Neural cell (in vitro differentiated cells): ENCODE measurements around the gene IL11. TPM values are rescaled to one million over a fixed set of nuclear protein-coding genes. Genes with fewer than 3 reads are reported as not detected.

Source experiments
- H2AFZ ChIP-seq: fragments of 200-600, 300-800 bp; sonication (generic), shearing (Covaris generic); 2 replicates; pipeline ENCODE4 v1.6.0; 2014; ENCODE audit warnings: low read depth, mild to moderate bottlenecking, antibody characterized with exemption, low read length, moderate library complexity
- H3F3A ChIP-seq: fragments of 200-600 bp; shearing (Covaris generic); 2 replicates; pipeline ENCODE4 v1.6.1; 2016; ENCODE audit warnings: mild to moderate bottlenecking, moderate library complexity, mixed read lengths, antibody characterized with exemption, low read length; ENCODE audit not compliant: insufficient read depth, poor library complexity, severe bottlenecking
- H3K27ac ChIP-seq: fragments of 200-600, 300-800 bp; sonication (generic), shearing (Covaris generic); 2 replicates; pipeline ENCODE4 v1.5.1; 2014; ENCODE audit warnings: mild to moderate bottlenecking, low read length, moderate library complexity
- H3K27me3 ChIP-seq: fragments of 300-800, 200-600 bp; sonication (generic), shearing (Covaris generic); 2 replicates; pipeline ENCODE4 v1.6.0; 2014; ENCODE audit warnings: mild to moderate bottlenecking, low read depth, low read length, moderate library complexity; ENCODE audit not compliant: insufficient read depth
- H3K36me3 ChIP-seq: fragments of 300-800, 200-600 bp; sonication (generic), shearing (Covaris generic); 2 replicates; pipeline ENCODE4 v1.5.1; 2014; ENCODE audit warnings: mild to moderate bottlenecking, antibody characterized with exemption, low read length, moderate library complexity; ENCODE audit not compliant: insufficient read depth
- H3K4me2 ChIP-seq: fragments of 300-800, 200-600 bp; sonication (generic), shearing (Covaris generic); 2 replicates; pipeline ENCODE4 v1.6.0; 2014; ENCODE audit warnings: mild to moderate bottlenecking, low read length
- H3K4me3 ChIP-seq: fragments of 300-800, 200-600 bp; sonication (generic), shearing (Covaris generic); 2 replicates; pipeline ENCODE4 v1.5.1; 2014; ENCODE audit warnings: mild to moderate bottlenecking, low read length, moderate library complexity
- H3K79me2 ChIP-seq: fragments of 200-600 bp; shearing (Covaris generic); replicated peaks from 2 replicates; pipeline ENCODE4 v1.6.0; 2014; ENCODE audit warnings: mild to moderate bottlenecking, low read length, moderate library complexity; ENCODE audit not compliant: insufficient read depth
- H3K9ac ChIP-seq: fragments of 300-800, 200-600 bp; sonication (generic), shearing (Covaris generic); 2 replicates; pipeline ENCODE4 v1.6.1; 2016; ENCODE audit warnings: mild to moderate bottlenecking, low read length, mixed read lengths
- H3K9me2 ChIP-seq: fragments of 200-600 bp; shearing (Covaris generic); 2 replicates; pipeline ENCODE4 v1.6.1; 2016; ENCODE audit warnings: mild to moderate bottlenecking, low read length, mixed read lengths; ENCODE audit not compliant: insufficient read depth
- H3K9me3 ChIP-seq: fragments of 200-600, 300-800 bp; sonication (generic), shearing (Covaris generic); 2 replicates; pipeline ENCODE4 v1.6.1; 2016; ENCODE audit warnings: mild to moderate bottlenecking, mixed run types, low read length, moderate library complexity, mixed read lengths
- H4K20me1 ChIP-seq: fragments of 200-600 bp; shearing (Covaris generic); 2 replicates; pipeline ENCODE4 v1.6.1; 2016; ENCODE audit warnings: mild to moderate bottlenecking, mixed run types; ENCODE audit not compliant: insufficient read depth
- EP300 ChIP-seq: fragments of 450-650 bp; conservative IDR thresholded peaks from 2 replicates; pipeline ENCODE4 v1.6.1; 2014; ENCODE audit warnings: antibody characterized with exemption, mild to moderate bottlenecking, moderate library complexity; ENCODE audit not compliant: poor library complexity, severe bottlenecking
- EZH2 ChIP-seq: fragments of 200-600, 300-800 bp; shearing (Covaris generic), sonication (generic); IDR thresholded peaks from 2 replicates; pipeline ENCODE4 v1.6.1; 2014; ENCODE audit warnings: antibody characterized with exemption, low read length, borderline replicate concordance, mild to moderate bottlenecking; ENCODE audit not compliant: insufficient read depth, poor library complexity, severe bottlenecking
- MXI1 ChIP-seq: fragments of 450-650 bp; conservative IDR thresholded peaks from 2 replicates; pipeline ENCODE4 v1.6.1; 2014; ENCODE audit warnings: antibody characterized with exemption, mild to moderate bottlenecking; ENCODE audit not compliant: poor library complexity, severe bottlenecking
- POLR2AphosphoS5 ChIP-seq: IDR thresholded peaks from 2 replicates; pipeline ENCODE4 v1.6.1; 2012
- RAD21 ChIP-seq: fragments of 450-650 bp; conservative IDR thresholded peaks from 2 replicates; pipeline ENCODE4 v1.6.1; 2014; ENCODE audit warnings: antibody characterized with exemption, mild to moderate bottlenecking, moderate library complexity
- SMC3 ChIP-seq: fragments of 450-650 bp; conservative IDR thresholded peaks from 2 replicates; pipeline ENCODE4 v1.6.1; 2014; ENCODE audit warnings: antibody characterized with exemption, mild to moderate bottlenecking, moderate library complexity; ENCODE audit not compliant: poor library complexity
- TAF1 ChIP-seq: IDR thresholded peaks from 2 replicates; pipeline ENCODE4 v1.6.1; 2012; ENCODE audit warnings: low read depth
- polyA plus RNA-seq: library from polyadenylated mRNA; depleted of rRNA; stranded (reverse); fragments of >200 nt; gene quantifications from 2 replicates; pipeline ENCODE4 v1.2.3, GENCODE V29; 2014
- TF ChIP-seq, protein P1 (sequence below): fragments of 450-650 bp; IDR thresholded peaks from 2 replicates; pipeline ENCODE4 v1.5.1; 2014; ENCODE audit warnings: antibody characterized with exemption, mild to moderate bottlenecking, moderate library complexity; ENCODE audit not compliant: poor library complexity, severe bottlenecking
- TF ChIP-seq, protein P2 (sequence below): IDR thresholded peaks from 2 replicates; pipeline ENCODE4 v1.6.1; 2012; ENCODE audit warnings: borderline replicate concordance

IL11 gene
- polyA plus RNA-seq, 1 donor from 2014 or later = 0.62 TPM

DNA sequence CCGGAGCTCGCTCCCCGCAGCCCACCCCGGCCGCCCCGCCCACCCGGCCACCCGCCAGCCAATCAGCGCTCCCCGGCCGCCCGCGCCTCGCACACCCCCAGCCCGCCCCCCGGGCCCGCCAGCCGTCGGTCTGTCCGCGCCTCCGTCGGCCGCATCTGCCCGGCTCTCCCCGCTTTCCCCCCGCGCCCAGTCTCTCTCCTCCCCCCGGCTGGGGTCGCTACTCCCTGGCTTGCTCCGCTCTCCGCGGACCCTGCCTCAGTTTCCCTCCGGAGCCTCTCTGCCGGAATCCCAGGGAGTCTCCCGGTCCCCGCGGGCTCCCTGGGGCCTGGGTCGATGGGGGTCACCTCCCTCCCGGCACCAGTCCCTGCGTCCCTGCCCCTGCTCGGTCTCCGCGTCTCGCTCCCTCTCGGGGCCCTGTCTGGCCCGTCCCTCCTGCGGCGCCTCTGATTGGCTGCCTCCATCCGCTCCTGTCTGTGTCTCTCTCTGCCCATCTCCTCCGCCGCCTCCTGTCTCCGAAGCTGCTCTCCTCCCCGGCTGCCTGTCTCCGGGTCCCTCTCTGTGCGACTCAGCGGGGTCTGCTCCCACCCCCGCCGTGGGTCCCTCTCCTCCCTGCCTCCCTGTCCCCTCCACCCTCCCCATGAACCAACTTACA lies 484 bp downstream of the IL11 start:
- no peak overlapping the region for H3K27ac ChIP-seq
- peaks cover 35% of the 10 kb centered on the region for H3K27me3 ChIP-seq
- no peaks in the 10 kb centered on the region for H3K36me3 ChIP-seq
- H3F3A ChIP-seq = no peaks in the 10 kb centered on the region
- H3K79me2 ChIP-seq = no peaks in the 10 kb centered on the region
- H3K9me2 ChIP-seq = no peaks in the 10 kb centered on the region
- H2AFZ ChIP-seq = no peak overlapping the region
- H3K4me2 ChIP-seq = peak overlapping the region; percentile 48
- H4K20me1 ChIP-seq = no peaks in the 10 kb centered on the region
- H3K9ac ChIP-seq = peak overlapping the region; percentile 49
- TF ChIP-seq EP300 = no peak
- no peak for TF ChIP-seq RAD21
- peak; percentile 17 for TF ChIP-seq SMC3
- TF ChIP-seq, protein P1, sequence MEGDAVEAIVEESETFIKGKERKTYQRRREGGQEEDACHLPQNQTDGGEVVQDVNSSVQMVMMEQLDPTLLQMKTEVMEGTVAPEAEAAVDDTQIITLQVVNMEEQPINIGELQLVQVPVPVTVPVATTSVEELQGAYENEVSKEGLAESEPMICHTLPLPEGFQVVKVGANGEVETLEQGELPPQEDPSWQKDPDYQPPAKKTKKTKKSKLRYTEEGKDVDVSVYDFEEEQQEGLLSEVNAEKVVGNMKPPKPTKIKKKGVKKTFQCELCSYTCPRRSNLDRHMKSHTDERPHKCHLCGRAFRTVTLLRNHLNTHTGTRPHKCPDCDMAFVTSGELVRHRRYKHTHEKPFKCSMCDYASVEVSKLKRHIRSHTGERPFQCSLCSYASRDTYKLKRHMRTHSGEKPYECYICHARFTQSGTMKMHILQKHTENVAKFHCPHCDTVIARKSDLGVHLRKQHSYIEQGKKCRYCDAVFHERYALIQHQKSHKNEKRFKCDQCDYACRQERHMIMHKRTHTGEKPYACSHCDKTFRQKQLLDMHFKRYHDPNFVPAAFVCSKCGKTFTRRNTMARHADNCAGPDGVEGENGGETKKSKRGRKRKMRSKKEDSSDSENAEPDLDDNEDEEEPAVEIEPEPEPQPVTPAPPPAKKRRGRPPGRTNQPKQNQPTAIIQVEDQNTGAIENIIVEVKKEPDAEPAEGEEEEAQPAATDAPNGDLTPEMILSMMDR = no peak
- TF ChIP-seq MXI1 = no peak
- TF ChIP-seq TAF1 = no peak
- TF ChIP-seq EZH2 = peak; percentile 11
- peak; percentile 9 for TF ChIP-seq POLR2AphosphoS5
- TF ChIP-seq, protein P2, sequence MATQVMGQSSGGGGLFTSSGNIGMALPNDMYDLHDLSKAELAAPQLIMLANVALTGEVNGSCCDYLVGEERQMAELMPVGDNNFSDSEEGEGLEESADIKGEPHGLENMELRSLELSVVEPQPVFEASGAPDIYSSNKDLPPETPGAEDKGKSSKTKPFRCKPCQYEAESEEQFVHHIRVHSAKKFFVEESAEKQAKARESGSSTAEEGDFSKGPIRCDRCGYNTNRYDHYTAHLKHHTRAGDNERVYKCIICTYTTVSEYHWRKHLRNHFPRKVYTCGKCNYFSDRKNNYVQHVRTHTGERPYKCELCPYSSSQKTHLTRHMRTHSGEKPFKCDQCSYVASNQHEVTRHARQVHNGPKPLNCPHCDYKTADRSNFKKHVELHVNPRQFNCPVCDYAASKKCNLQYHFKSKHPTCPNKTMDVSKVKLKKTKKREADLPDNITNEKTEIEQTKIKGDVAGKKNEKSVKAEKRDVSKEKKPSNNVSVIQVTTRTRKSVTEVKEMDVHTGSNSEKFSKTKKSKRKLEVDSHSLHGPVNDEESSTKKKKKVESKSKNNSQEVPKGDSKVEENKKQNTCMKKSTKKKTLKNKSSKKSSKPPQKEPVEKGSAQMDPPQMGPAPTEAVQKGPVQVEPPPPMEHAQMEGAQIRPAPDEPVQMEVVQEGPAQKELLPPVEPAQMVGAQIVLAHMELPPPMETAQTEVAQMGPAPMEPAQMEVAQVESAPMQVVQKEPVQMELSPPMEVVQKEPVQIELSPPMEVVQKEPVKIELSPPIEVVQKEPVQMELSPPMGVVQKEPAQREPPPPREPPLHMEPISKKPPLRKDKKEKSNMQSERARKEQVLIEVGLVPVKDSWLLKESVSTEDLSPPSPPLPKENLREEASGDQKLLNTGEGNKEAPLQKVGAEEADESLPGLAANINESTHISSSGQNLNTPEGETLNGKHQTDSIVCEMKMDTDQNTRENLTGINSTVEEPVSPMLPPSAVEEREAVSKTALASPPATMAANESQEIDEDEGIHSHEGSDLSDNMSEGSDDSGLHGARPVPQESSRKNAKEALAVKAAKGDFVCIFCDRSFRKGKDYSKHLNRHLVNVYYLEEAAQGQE = no peak
- no peaks in the 10 kb centered on the region for H3K9me3 ChIP-seq
- H3K4me3 ChIP-seq = peak overlapping the region; percentile 68

DNA sequence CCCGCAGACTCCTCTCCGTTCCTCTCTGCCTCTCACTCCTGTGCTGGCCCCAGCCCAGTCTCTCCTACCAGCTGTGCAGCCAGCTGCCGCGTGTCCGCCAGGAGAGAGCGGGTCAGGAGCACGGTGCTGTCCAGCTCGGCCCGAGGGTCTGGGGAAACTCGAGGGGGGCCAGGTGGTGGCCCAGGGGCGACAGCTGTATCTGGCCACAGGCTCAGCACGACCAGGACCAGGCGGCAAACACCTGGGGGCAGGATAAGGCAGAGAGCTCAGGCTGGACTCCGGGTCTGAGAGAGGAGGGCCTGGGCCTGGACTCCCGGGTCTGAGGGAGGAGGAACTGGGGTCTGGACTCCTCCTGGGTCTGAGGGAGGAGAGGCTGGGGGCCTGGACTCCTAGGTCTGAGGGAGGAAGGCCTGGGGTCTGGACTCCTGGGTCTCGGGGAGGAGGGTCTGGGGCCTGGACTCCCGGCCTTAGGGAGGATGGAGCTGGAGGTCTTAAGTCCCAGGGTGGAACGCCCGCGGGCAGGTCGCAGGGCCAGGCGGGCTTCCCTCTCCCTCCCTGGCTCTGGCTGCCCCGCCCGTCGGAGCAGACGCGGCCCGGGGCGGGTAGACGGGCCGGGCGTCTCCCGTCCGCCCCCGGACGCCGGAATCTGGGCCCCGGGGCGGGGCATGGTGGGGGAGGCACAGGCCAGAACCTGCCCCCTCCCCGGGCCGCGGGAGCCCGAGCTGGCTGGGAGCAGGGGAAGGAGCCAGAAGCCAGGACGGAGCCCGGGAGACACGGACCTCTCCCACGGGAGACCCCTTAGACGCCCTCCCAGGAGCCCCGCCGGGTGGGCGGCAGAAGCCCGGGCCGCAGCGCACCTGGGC lies 1.3 kb downstream of the IL11 start:
- Histone ChIP-seq H4K20me1 (no peaks in the 10 kb centered on the region), H3K9ac (no peak overlapping the region), H3K9me2 (no peaks in the 10 kb centered on the region), H2AFZ (no peak overlapping the region), H3K27me3 (peaks cover 35% of the 10 kb centered on the region), H3K4me2 (no peak overlapping the region), H3K27ac (no peak overlapping the region), H3K36me3 (no peaks in the 10 kb centered on the region), H3F3A (no peaks in the 10 kb centered on the region), H3K4me3 (no peak overlapping the region), H3K9me3 (no peaks in the 10 kb centered on the region), H3K79me2 (no peaks in the 10 kb centered on the region)
- TF ChIP-seq EP300 (no peak), TAF1 (no peak), RAD21 (no peak), SMC3 (no peak), EZH2 (no peak), MXI1 (no peak), POLR2AphosphoS5 (no peak)
- TF ChIP-seq, protein P1 = no peak
- TF ChIP-seq, protein P2 = no peak
